Measurements from ENCODE around the gene ADGRB2. TPM values are rescaled to one million over a fixed set of nuclear protein-coding genes. Genes with fewer than 3 reads are reported as not detected.

ADGRB2 gene
- total and polyA plus RNA-seq, 2 of the 4 experiments (the other 2 are of a cell fraction): 2.2 to 11.9 TPM

- Histone ChIP-seq H3K36me3 (ENCODE audit: control insufficient read depth, insufficient read depth, low read length) (peaks cover 23% of the 10 kb centered on the region), H3K9ac (ENCODE audit: low read depth, low read length) (peak overlapping the region; percentile 89), H3K4me3 (ENCODE audit: insufficient read depth, low read depth, low read length) (peak overlapping the region; percentile 63), H4K91ac (ENCODE audit: insufficient read depth, low read depth, low read length) (peak overlapping the region; percentile 98), H2BK5ac (ENCODE audit: low read depth, low read length, poor library complexity, severe bottlenecking) (peak overlapping the region; percentile 94), H3K9me1 (ENCODE audit: insufficient read depth, low read length) (peaks cover 25% of the 10 kb centered on the region), H3K18ac (ENCODE audit: low read depth, low read length) (peak overlapping the region; percentile 65), H2AK9ac (replicated peaks; ENCODE audit: low read depth, low read length, poor library complexity) (peak overlapping the region; percentile 99), H4K5ac (ENCODE audit: low read depth, low read length) (peak overlapping the region; percentile 74), H3K14ac (replicated peaks; ENCODE audit: low read depth, low read length) (peak overlapping the region; percentile 88), H2BK15ac (ENCODE audit: low read depth, low read length) (peak overlapping the region; percentile 99; the same call in 2 of the 3 replicates), H4K20me1 (ENCODE audit: insufficient read depth, low read length) (no peaks in the 10 kb centered on the region), H3K56ac (ENCODE audit: extremely low read depth, insufficient read depth, low read length) (peak overlapping the region; percentile 97; the same call in 1 of the 2 replicates), H3K79me1 (ENCODE audit: low read depth in 1 of 2, low read length in 2 of 2) (peaks cover 11 to 53% of the 10 kb centered on the region in 2 experiments), H3K4me2 (ENCODE audit: low read depth, low read length) (peak overlapping the region; percentile 93), H3K4me1 (ENCODE audit: control insufficient read depth, insufficient read depth, low read length) (peaks cover 46% of the 10 kb centered on the region), H2BK20ac (ENCODE audit: low read depth, low read length) (peak overlapping the region; percentile 99), H3K4ac (ENCODE audit: low read depth, low read length) (peak overlapping the region; percentile 99), H2AFZ (replicated peaks; ENCODE audit: low read length, poor library complexity) (peak overlapping the region; percentile 85), H3K27me3 (ENCODE audit: control insufficient read depth, insufficient read depth, low read length) (no peaks in the 10 kb centered on the region), H2AK5ac (ENCODE audit: low read depth, low read length) (peak overlapping the region; percentile 100), H3K23ac (ENCODE audit: low read depth, low read length) (peak overlapping the region; percentile 99), H4K8ac (ENCODE audit: low read depth in 2 of 2, low read length in 2 of 2) (peak overlapping the region; percentile 74 to 89; a peak in 2 of 4 replicates), H3K27ac (ENCODE audit: insufficient read depth, low read length) (peak overlapping the region; percentile 88), H2BK120ac (ENCODE audit: low read depth, low read length) (peak overlapping the region; percentile 98), H3K9me3 (ENCODE audit: control insufficient read depth, insufficient read depth, low read length) (no peaks in the 10 kb centered on the region)
- 68% methylated on average over 3 of the region's 8 CpGs; no CpG with 5 or more reads in 1 of the 2 experiments for WGBS, 2 experiments (ENCODE audit: extremely low coverage in 2 of 2, insufficient read length in 1 of 2)
- TF ChIP-seq CHD1 (IDR thresholded peaks at IDR 0.05; ENCODE audit: low read depth, low read length) (no peak), BHLHE40 (IDR thresholded peaks at IDR 0.05; ENCODE audit: low read depth, low read length) (peak; percentile 66)
- TF ChIP-seq, protein P1, sequence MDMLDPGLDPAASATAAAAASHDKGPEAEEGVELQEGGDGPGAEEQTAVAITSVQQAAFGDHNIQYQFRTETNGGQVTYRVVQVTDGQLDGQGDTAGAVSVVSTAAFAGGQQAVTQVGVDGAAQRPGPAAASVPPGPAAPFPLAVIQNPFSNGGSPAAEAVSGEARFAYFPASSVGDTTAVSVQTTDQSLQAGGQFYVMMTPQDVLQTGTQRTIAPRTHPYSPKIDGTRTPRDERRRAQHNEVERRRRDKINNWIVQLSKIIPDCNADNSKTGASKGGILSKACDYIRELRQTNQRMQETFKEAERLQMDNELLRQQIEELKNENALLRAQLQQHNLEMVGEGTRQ (IDR thresholded peaks at IDR 0.05; ENCODE audit: low read depth, low read length): peak; percentile 7; the same call in 1 of the 2 replicates
- CTCF ChIA-PET: interaction anchor here (1.5 to 3.7 kb wide), 3 partner anchors 13 to 86 kb away, joined by 5 to 28 read pairs (median 5); partner anchors contain the start of gene PEF1
- in situ Hi-C loops (cut with MboI; ENCODE audit: low sequenced_read_pairs) (no loop called here), dilution Hi-C loops (cut with HindIII; ENCODE audit: low sequenced_read_pairs, unreplicated experiment) (no loop called here), intact Hi-C loops (cut with micrococcal nuclease) (loop anchor here (5.0 kb wide), 1 partner anchor 44 kb away; no protein-coding TSS in a partner anchor)
- no TSS peak for BruUV-seq (replicated peaks)
- ATAC-seq (ENCODE audit: low read depth) (no peak), DNase-seq (peak; percentile 9)
- POLR2A ChIA-PET (ENCODE audit: unreplicated experiment): interaction anchor here (0.7 kb wide), 1 partner anchor 9 kb away, joined by 5 read pairs; no protein-coding TSS in a partner anchor
These were observed 61.2 kb downstream of the ADGRB2 start for GRCh38 chr1:31702836-31703404.

Data from IMR-90 (cell line).